Gastrocnemius medialis (tissue), 4 donors: ENCODE results near the gene NFIC. TPM values are rescaled to one million over a fixed set of nuclear protein-coding genes. Genes with fewer than 3 reads are reported as not detected.

Source experiments
- ATAC-seq, 2 donors: fragments of 150-250 bp; one replicate each; pipeline ENCODE4 v1.9.1; 2016
- DNase-seq, 2 donors: peaks; one replicate each; pipeline ENCODE4 v3.0.0-alpha.2; 2019
- H3K27ac ChIP-seq, 4 donors: fragments of 200-600 bp; sonication (generic); 1 replicate in 1 of 4; 2 replicates in 3 of 4; pipeline ENCODE4 v1.5.1; 2016 to 2018; ENCODE audit warnings: mild to moderate bottlenecking in 2 of 4, moderate library complexity in 1 of 4
- H3K27me3 ChIP-seq, 3 donors: fragments of 200-600 bp; sonication (generic) in 2 of 3; 1 replicate in 1 of 3; 2 replicates in 2 of 3; pipeline versions ENCODE4 v1.5.1 to v1.6.0; 2016 to 2019; ENCODE audit warnings: mild to moderate bottlenecking in 1 of 3, moderate library complexity in 1 of 3
- H3K36me3 ChIP-seq, 2 donors: fragments of 200-600 bp; sonication (generic) in 1 of 2; one replicate each; pipeline ENCODE4 v1.5.1; 2017 to 2018
- H3K4me1 ChIP-seq, 2 donors: fragments of 200-600 bp; sonication (generic) in 1 of 2; one replicate each; pipeline ENCODE4 v1.5.1; 2016 to 2017; ENCODE audit warnings: mild to moderate bottlenecking in 2 of 2
- H3K4me3 ChIP-seq, 4 donors: fragments of 200-600 bp; sonication (generic) in 3 of 4; 1 replicate in 1 of 4; 2 replicates in 3 of 4; pipeline ENCODE4 v1.5.1; 2016 to 2019; ENCODE audit warnings: mild to moderate bottlenecking in 2 of 4
- H3K9me3 ChIP-seq, 3 donors: fragments of 200-600 bp; sonication (generic) in 2 of 3; 1 replicate in 1 of 3; 2 replicates in 2 of 3; pipeline ENCODE4 v1.5.1; 2016 to 2019
- POLR2A ChIP-seq, 2 donors: fragments of 450-650 bp; IDR thresholded peaks; one replicate each; pipeline ENCODE4 v1.6.1; 2017; ENCODE audit warnings: antibody characterized with exemption in 2 of 2, mild to moderate bottlenecking in 2 of 2, moderate library complexity in 2 of 2
- in situ Hi-C, 4 donors: fragments of 200-750 bp; cut with MboI; loops; one replicate each; pipeline versions ENCODE4 v1.15.0 to v1.8.0; 2017; ENCODE audit warnings: low sequenced_read_pairs in 4 of 4
- intact Hi-C: fragments of 100-400 bp; cut with DNase I; formaldehyde crosslinking; loops from one replicate; pipeline ENCODE4 v1.15.1; 2023; ENCODE audit warnings: low total_unique reads
- total RNA-seq, 4 donors: library from RNA; depleted of rRNA; stranded (reverse); fragments of >200 nt; gene quantifications; one replicate each; pipeline versions ENCODE4 v1.1.0 to v1.2.3, GENCODE V29; 2016
- TF ChIP-seq, protein P1 (sequence below), 5 experiments: fragments of 450-650 bp in 3 of 5; fragments of 200-600 bp in 2 of 5; sonication (generic) in 2 of 5; IDR thresholded peaks in 4 of 5; conservative IDR thresholded peaks in 1 of 5; 1 replicate in 4 of 5; 2 replicates in 1 of 5; pipeline ENCODE4 v1.5.1; 2016 to 2019; ENCODE audit warnings: antibody characterized with exemption in 5 of 5, mild to moderate bottlenecking in 3 of 5, moderate library complexity in 3 of 5

The NFIC gene
- total RNA-seq, 4 donors from 2014 or later: 90.2 to 403 (median 348) TPM

DNA sequence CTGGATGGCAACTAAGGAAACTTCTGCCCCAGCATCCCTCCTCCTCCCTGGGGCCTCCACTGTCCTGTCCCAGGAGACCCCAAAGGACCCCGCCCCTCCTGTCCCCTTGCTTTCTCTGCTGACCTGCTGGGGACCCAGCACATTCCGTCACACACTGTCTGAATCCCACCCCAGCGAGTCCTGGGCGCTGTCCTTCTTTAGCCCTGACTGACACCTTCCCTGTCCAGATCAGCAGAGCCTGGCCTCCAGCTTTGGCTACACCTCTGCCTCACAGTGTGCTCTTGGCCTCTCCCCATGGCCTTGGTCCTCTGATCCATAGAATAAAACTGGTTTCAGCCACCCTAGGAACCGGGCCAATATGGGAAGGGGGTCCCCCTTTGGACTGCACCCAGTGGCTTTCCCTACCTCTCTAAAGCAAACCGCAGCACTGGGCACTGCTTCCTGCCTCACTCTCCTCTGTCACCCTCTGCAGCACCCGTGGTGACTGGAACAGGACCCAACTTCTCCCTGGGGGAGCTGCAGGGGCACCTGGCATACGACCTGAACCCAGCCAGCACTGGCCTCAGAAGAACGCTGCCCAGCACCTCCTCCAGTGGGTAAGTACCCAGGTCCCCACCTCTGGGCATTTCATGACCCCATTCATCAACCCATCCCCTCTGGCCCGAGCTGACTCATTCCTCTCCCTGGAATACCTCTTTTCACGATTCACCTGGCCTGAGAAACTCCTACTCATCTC lies 67.6 kb downstream of the NFIC start:
- peaks cover 0 to 43% of the 10 kb centered on the region in 2 donors for H3K36me3 ChIP-seq
- in situ Hi-C loops: loop anchor here in 1 of 4 donors (5.0 kb wide), 1 partner anchor 92 kb away; no protein-coding TSS in a partner anchor
- no peak for DNase-seq
- H3K4me1 ChIP-seq: peaks cover 39 to 40% of the 10 kb centered on the region in 2 donors
- H3K27ac ChIP-seq: peak overlapping the region; percentile 85 to 98 (median 95)
- H3K27me3 ChIP-seq: no peaks in the 10 kb centered on the region
- ATAC-seq: no peak
- H3K4me3 ChIP-seq: peak overlapping the region in 2 of 4 donors; percentile 58 to 60
- no peaks in the 10 kb centered on the region for H3K9me3 ChIP-seq
- intact Hi-C loops: no loop called here
- TF ChIP-seq POLR2A (IDR thresholded peaks at IDR 0.05): no peak
- TF ChIP-seq, protein P1, sequence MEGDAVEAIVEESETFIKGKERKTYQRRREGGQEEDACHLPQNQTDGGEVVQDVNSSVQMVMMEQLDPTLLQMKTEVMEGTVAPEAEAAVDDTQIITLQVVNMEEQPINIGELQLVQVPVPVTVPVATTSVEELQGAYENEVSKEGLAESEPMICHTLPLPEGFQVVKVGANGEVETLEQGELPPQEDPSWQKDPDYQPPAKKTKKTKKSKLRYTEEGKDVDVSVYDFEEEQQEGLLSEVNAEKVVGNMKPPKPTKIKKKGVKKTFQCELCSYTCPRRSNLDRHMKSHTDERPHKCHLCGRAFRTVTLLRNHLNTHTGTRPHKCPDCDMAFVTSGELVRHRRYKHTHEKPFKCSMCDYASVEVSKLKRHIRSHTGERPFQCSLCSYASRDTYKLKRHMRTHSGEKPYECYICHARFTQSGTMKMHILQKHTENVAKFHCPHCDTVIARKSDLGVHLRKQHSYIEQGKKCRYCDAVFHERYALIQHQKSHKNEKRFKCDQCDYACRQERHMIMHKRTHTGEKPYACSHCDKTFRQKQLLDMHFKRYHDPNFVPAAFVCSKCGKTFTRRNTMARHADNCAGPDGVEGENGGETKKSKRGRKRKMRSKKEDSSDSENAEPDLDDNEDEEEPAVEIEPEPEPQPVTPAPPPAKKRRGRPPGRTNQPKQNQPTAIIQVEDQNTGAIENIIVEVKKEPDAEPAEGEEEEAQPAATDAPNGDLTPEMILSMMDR (IDR thresholded peaks at IDR 0.05 in 4 of 5, conservative IDR thresholded peaks at IDR 0.05 in 1 of 5): no peak

DNA sequence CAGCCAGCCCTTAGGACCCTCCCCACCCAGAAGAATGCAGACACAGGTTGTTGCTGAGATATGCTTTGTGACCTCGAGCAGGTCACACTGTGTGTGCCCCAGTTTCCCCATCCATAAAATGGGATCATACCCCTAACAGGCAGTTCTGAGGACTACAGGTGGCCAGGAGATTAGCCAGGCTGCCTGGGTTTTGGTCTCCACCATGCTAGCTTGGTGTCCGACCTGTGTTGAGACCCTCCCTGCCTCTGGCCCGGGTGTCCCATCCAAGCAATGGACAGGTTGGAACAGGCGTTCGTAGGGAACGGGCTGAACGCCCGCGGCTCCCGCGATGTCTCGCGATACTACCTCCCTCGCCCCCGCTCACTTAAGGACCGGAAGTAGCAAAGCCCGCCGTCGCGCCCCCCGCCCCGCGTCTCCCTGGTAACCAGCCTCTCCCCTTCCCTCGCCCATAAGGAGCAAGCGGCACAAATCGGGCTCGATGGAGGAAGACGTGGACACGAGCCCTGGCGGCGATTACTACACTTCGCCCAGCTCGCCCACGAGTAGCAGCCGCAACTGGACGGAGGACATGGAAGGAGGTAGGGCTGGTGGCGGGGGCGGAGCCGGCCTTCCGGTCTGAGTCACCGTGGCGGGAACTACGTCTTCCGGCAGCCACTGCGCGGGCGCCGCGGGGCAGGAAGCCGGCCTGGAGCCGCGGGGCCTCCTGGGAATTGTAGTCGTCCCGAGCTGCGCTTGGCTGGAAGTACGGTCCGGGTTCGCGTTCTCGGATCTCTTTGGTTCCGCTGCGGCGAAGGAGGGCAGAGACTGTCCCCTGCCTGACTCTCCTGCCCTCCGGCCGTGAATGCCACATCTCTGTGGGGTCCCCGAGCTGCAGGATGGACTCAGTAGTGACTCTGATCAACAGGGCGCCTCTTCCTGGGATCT lies 68.5 kb downstream of the NFIC start:
- intact Hi-C loops (no loop called here), in situ Hi-C loops (loop anchor here in 1 of 4 donors (5.0 kb wide), 1 partner anchor 93 kb away; no protein-coding TSS in a partner anchor)
- ATAC-seq (peak; percentile 83 to 86), DNase-seq (peak; percentile 92 to 94)
- peaks cover 0 to 44% of the 10 kb centered on the region in 2 donors for H3K36me3 ChIP-seq
- no peaks in the 10 kb centered on the region for H3K9me3 ChIP-seq
- peak overlapping the region; percentile 55 to 60 (median 58) for H3K4me3 ChIP-seq
- H3K27ac ChIP-seq: peak overlapping the region; percentile 85 to 98 (median 95)
- TF ChIP-seq, protein P1 (IDR thresholded peaks at IDR 0.05 in 4 of 5, conservative IDR thresholded peaks at IDR 0.05 in 1 of 5): no peak
- TF ChIP-seq POLR2A (IDR thresholded peaks at IDR 0.05): peak; percentile 28 to 49
- peaks cover 33 to 34% of the 10 kb centered on the region in 2 donors for H3K4me1 ChIP-seq
- no peaks in the 10 kb centered on the region for H3K27me3 ChIP-seq

DNA sequence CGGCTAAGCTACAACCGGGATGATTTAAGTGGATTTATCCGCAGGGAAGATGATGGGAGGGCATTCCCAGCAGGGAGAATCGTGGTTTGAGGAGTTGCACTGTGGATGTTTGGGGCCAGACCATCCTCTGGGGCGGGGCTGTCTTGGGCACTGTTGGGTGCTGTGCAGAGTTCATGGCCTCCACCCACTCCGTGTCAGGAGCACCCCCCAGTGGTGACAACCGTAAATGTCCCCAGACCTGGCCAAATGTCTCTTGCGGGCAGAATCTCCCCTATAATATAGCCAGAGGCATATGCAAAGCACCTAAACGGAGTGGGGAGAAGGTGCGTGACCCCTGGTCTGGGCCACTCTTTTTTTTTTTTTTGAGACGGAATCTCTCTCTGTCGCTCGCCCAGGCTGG lies 73.7 kb downstream of the NFIC start:
- Histone ChIP-seq H3K27ac (peak overlapping the region; percentile 76 to 89 (median 85)), H3K36me3 (peaks cover 0 to 30% of the 10 kb centered on the region in 2 donors), H3K9me3 (no peaks in the 10 kb centered on the region), H3K4me1 (peaks cover 55 to 57% of the 10 kb centered on the region in 2 donors), H3K4me3 (no peak overlapping the region), H3K27me3 (no peaks in the 10 kb centered on the region)
- in situ Hi-C loops (no loop called here), intact Hi-C loops (no loop called here)
- DNase-seq: peak in 1 of 2 donors; percentile 65
- ATAC-seq: peak in 1 of 2 donors; percentile 41
- TF ChIP-seq, protein P1 (IDR thresholded peaks at IDR 0.05 in 4 of 5, conservative IDR thresholded peaks at IDR 0.05 in 1 of 5): peak; percentile 45 to 77 (median 70)
- TF ChIP-seq POLR2A (IDR thresholded peaks at IDR 0.05): no peak

DNA sequence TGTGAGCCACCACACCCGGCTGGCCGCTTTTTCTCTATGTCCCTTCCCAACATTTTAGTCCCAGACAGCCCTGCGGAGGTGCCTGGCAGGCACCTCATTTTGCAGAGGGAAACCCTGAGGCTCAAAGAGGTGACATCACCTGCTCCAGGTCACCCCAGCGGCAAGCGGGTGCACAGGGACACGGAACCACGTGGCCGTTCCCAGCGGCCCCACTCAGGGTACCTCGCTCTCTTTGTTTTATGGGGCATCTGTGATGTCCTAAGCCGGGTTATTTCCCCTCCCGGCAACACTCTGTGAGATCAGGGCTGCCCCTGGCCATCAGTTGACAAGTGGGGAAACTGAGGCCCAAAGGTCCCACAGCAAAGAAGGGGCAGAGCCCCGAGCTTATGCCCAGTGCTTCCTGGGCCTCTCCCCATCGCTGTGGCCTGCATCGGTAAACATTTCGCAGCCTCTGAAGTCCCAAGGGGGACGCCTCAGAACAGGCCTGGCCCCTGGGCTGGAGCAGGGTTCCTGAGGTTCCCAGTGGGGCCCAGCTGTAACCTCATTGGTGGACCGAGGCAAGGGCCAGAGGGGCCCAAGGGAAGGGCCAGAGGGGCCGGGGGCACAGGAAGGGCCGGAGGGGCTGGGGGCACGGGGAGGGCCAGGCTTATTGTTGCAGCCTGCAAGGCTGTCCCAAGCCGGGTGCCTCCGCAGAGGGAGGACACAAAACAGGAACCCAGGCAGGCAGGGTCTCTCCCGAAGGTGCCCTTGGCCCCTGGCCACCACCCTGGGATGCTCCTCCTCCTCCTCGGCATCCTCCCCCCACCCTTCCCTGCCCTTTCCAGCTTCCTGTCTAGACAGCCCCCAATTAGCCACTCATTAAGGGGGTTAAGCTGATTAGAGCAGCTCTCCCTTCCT lies 75.0 kb downstream of the NFIC start:
- H3K27me3 ChIP-seq: no peaks in the 10 kb centered on the region
- no peaks in the 10 kb centered on the region for H3K9me3 ChIP-seq
- H3K4me1 ChIP-seq: peaks cover 51 to 53% of the 10 kb centered on the region in 2 donors
- intact Hi-C loops (no loop called here), in situ Hi-C loops (no loop called here)
- no peak for TF ChIP-seq POLR2A (IDR thresholded peaks at IDR 0.05)
- TF ChIP-seq, protein P1 (IDR thresholded peaks at IDR 0.05 in 4 of 5, conservative IDR thresholded peaks at IDR 0.05 in 1 of 5): no peak
- DNase-seq (no peak), ATAC-seq (no peak)
- peaks cover 0 to 30% of the 10 kb centered on the region in 2 donors for H3K36me3 ChIP-seq
- H3K27ac ChIP-seq: peak overlapping the region; percentile 76 to 89 (median 85)
- H3K4me3 ChIP-seq: no peak overlapping the region
